Mucosa of stomach (tissue), 1 donor: ENCODE results near the gene UGT1A3.

Experiments used
- H3K27me3 ChIP-seq: one replicate; pipeline ENCODE4 v1.7.0; 2013; ENCODE audit warnings: mild to moderate bottlenecking, low read length; ENCODE audit not compliant: control insufficient read depth, insufficient read depth
- H3K36me3 ChIP-seq: one replicate; pipeline ENCODE4 v1.7.0; 2013; ENCODE audit warnings: low read length; ENCODE audit not compliant: control insufficient read depth, insufficient read depth
- H3K4me1 ChIP-seq: one replicate; pipeline ENCODE4 v1.7.0; 2013; ENCODE audit warnings: mild to moderate bottlenecking, low read length; ENCODE audit not compliant: control insufficient read depth, insufficient read depth
- H3K4me3 ChIP-seq: one replicate; pipeline ENCODE4 v1.7.0; 2013; ENCODE audit warnings: low read length
- H3K9ac ChIP-seq: one replicate; pipeline ENCODE4 v1.7.0; 2013; ENCODE audit warnings: mild to moderate bottlenecking, low read length, moderate library complexity
- H3K9me3 ChIP-seq: one replicate; pipeline ENCODE4 v1.7.0; 2013; ENCODE audit warnings: mild to moderate bottlenecking, low read length, moderate library complexity; ENCODE audit not compliant: control insufficient read depth
- donor health status: Pancreatic carcinoma.

Gene UGT1A3

DNA sequence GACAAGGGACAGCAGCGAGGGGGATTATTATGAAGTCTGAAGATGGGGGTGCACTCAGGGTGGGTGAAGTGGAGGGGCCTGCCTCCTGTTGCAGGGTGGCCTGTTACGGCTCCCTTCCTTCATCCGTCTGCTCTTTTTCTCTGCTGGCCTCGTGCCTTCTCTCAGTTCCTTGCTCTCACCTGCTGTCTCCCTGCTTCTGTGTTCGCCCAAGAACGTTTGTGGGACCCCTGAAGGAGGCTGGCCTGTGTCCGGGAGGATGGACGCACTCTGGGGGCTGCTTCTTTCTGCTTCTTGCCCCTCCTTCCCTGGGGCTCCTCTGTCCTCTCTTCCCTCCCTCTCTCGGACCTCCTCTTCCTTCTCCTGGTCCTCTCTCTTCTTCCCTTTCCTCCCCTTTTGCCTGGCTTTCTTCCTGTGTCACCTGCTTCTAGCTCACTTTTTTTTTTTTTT lies 63.1 kb downstream of the UGT1A3 start:
- H3K9ac ChIP-seq = no peak overlapping the region
- no peaks in the 10 kb centered on the region for H3K27me3 ChIP-seq
- no peaks in the 10 kb centered on the region for H3K9me3 ChIP-seq
- no peaks in the 10 kb centered on the region for H3K4me1 ChIP-seq
- H3K36me3 ChIP-seq = no peaks in the 10 kb centered on the region
- no peak overlapping the region for H3K4me3 ChIP-seq

- H3K9me3 ChIP-seq = no peaks in the 10 kb centered on the region
- H3K9ac ChIP-seq = no peak overlapping the region
- H3K4me1 ChIP-seq = no peaks in the 10 kb centered on the region
- no peaks in the 10 kb centered on the region for H3K27me3 ChIP-seq
- no peaks in the 10 kb centered on the region for H3K36me3 ChIP-seq
- no peak overlapping the region for H3K4me3 ChIP-seq
These were observed 63.9 kb downstream of the UGT1A3 start for GRCh38 chr2:233792720-233793119.

DNA sequence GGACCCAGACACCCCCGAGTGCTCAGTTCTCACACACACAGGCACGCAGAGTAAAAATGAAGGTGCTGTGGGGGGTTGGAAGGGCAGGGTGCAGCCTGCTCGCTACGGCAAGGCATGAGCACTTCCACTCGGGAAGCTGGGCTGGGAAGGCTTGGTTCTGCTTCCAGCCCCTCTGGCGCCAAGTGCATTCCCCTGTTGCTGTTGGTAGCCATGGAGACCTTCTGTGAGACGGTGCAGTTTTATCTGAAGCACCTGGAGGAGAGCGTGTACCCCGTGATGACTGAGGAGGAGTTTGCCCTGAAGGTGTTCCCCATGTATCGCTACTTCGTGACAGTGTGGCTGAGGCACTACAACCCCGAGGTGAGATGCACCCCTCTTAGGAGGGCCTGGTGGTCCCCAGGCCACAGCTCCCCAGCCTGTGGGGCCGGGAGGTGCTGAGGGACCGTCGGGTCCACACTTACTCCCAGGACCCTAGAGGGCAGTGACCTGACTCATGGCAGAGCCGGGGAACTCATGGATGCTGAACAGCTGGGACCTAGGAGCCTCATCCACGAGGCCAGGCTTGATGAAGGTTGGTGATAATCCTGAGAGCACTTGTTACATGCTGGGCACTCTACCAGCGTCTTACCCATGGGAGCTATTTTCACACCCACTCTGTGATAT lies 64.8 kb downstream of the UGT1A3 start:
- Histone ChIP-seq H3K9ac (no peak overlapping the region), H3K27me3 (no peaks in the 10 kb centered on the region), H3K4me1 (no peaks in the 10 kb centered on the region), H3K4me3 (no peak overlapping the region), H3K36me3 (no peaks in the 10 kb centered on the region), H3K9me3 (no peaks in the 10 kb centered on the region)

GRCh38 chr2:233794128-233794658 lies 65.4 kb downstream of the UGT1A3 start:
- no peaks in the 10 kb centered on the region for H3K9me3 ChIP-seq
- no peaks in the 10 kb centered on the region for H3K27me3 ChIP-seq
- no peak overlapping the region for H3K9ac ChIP-seq

DNA sequence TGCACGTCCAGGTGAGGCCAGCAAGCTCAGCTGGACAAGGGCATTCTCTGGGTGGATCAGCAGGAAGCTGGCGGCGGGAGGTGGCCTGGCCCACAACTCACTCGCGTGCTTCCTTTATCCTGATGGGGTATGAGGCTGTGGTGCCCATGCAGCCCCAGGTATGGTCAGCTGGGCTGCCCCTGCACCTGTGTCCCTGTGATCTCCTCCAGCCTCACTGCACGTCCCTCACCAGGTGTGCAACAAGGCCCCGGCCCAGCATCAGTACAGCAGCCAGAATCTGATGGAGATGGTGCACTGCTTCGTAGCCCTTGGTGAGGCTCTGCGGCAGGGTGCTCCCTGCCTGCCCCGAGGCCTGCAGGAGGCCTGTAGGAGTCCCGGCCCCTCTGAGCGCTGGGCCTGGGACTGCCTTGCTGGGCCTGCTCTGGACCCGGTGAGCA lies 66.9 kb downstream of the UGT1A3 start:
- H3K27me3 ChIP-seq = no peaks in the 10 kb centered on the region

More at GRCh38 chr2:233794128-233794658, 65.4 kb downstream of the UGT1A3 start:
- Histone ChIP-seq H3K4me1 (no peaks in the 10 kb centered on the region), H3K4me3 (no peak overlapping the region), H3K36me3 (no peaks in the 10 kb centered on the region)

DNA sequence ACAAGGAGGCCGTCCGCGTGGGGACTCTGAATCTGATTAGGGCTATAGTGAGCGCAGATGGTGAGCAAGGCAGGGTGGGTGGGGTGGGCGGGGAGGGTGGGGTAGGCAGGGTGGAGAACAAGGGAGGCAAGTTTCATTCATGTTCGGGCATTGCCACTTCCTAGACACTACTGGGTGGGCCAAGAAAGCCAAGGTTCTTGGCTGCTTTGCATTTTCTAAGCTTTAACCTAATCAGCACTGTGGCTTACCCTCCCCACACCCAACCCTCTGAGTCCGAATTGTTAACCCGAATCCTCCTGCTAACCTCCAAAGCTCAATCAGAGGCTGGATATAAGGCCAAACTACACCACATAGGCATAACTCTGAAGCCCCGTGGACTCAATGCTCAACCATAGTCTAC lies 67.4 kb downstream of the UGT1A3 start:
- H3K9me3 ChIP-seq = no peaks in the 10 kb centered on the region
- H3K4me1 ChIP-seq = no peaks in the 10 kb centered on the region
- H3K4me3 ChIP-seq = no peak overlapping the region
- H3K9ac ChIP-seq = no peak overlapping the region
- no peaks in the 10 kb centered on the region for H3K36me3 ChIP-seq
- H3K27me3 ChIP-seq = no peaks in the 10 kb centered on the region

More for the DNA sequence above, 66.9 kb downstream of the UGT1A3 start:
- no peaks in the 10 kb centered on the region for H3K4me1 ChIP-seq
- H3K36me3 ChIP-seq = no peaks in the 10 kb centered on the region
- no peaks in the 10 kb centered on the region for H3K9me3 ChIP-seq
- no peak overlapping the region for H3K9ac ChIP-seq
- H3K4me3 ChIP-seq = no peak overlapping the region

DNA sequence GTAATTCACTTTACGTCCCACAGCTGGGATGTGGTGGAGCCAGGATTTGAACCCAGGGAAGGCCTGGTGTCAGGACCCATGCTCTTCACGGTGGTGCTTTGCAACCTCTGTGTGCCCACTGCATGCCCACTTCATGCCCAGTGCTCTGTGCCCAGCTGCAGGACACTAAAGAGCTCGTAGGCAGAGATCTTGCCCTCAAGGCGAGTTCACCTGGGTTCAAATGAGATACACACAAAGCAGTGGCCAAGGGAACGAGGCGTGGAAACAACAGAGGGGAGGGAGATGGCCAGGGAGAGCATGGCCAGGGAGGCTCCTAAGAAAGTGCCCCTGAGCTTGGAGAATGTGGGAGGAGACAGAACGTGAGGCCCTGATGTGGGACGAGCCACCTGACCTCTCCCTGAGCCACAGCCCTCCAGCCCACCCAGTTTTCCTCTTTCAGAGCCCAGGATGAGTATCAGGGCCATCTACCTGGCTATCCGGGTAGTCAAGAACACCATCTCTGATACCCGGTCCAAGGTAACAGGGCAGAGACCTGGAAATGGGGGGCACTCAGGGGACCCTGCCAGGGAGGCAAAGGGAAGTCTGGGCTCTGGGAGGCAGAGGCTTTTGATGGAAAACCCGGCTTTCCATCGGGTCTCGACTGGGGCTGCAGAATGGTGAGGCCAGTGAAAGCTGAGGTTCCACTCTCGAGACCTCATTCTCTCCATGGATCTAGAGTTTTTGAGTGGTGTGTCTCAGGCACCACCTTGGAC lies 69.7 kb downstream of the UGT1A3 start:
- no peak overlapping the region for H3K9ac ChIP-seq
- no peaks in the 10 kb centered on the region for H3K9me3 ChIP-seq
- H3K36me3 ChIP-seq = no peaks in the 10 kb centered on the region
- no peaks in the 10 kb centered on the region for H3K27me3 ChIP-seq
- H3K4me3 ChIP-seq = no peak overlapping the region
- H3K4me1 ChIP-seq = no peaks in the 10 kb centered on the region

GRCh38 chr2:233799087-233799665 lies 70.3 kb downstream of the UGT1A3 start:
- no peaks in the 10 kb centered on the region for H3K9me3 ChIP-seq
- no peaks in the 10 kb centered on the region for H3K27me3 ChIP-seq
- H3K9ac ChIP-seq = no peak overlapping the region
- H3K4me3 ChIP-seq = no peak overlapping the region
- H3K4me1 ChIP-seq = no peaks in the 10 kb centered on the region
- no peaks in the 10 kb centered on the region for H3K36me3 ChIP-seq

DNA sequence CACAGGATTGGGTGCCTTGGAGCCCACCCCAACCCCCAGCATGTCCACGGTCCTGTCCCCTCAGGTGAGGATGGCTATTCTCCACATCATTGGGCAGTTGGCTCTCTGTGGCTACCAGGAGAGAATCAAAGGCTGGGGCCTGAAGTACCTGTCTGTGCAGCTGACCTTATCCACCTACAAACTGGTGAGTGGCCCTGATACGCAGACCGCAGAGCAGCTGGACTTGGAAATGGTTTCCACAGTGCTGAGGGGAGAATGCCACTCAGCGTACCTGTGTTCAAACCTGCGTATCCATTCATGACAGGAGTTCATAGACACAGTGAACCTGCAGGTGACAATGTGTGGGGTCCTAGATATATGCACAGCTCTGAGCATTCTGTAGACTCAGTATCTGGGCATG lies 70.9 kb downstream of the UGT1A3 start:
- H3K9me3 ChIP-seq = no peaks in the 10 kb centered on the region
- no peak overlapping the region for H3K9ac ChIP-seq
- H3K36me3 ChIP-seq = no peaks in the 10 kb centered on the region
- no peaks in the 10 kb centered on the region for H3K4me1 ChIP-seq
- no peak overlapping the region for H3K4me3 ChIP-seq
- H3K27me3 ChIP-seq = no peaks in the 10 kb centered on the region

- Histone ChIP-seq H3K4me1 (no peaks in the 10 kb centered on the region), H3K36me3 (no peaks in the 10 kb centered on the region), H3K9ac (no peak overlapping the region), H3K9me3 (no peaks in the 10 kb centered on the region), H3K4me3 (no peak overlapping the region), H3K27me3 (no peaks in the 10 kb centered on the region)
These were observed 71.4 kb downstream of the UGT1A3 start for GRCh38 chr2:233800208-233800607.

DNA sequence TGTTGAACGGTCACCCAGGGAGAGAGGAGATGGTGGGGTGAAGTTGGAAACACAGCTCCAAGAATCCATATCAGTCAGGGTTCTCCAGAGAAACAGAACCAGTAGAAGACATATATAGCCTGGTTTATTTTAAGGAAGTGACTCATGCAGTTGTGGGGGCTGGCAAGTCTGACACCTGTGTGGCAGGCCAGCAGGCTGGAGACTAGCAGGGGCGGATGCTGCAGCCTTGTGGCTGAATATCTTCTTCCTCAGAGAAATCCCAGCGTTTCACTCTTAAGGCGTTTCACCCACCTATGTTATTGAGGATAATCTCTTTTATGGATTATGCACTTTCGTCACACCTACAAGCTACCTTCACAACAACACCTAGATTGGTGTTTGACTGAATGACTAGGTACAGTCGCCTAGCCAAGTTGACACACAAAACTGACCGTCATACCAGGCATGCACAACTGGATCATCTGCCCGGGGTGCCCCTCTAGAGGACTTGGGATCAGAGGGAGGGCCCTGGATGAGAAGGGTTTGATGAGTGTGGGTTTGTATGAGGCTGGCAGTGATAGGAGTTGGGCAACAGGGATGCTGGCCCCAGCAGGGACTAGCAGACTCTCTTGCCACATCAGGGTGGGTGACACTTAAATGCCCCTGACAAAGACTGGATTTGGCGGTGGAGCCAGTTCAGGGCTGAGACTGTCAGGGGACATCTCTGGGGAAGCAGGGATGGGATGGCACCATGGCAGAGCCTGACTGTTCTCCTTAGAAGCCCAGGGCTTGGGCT lies 72.7 kb downstream of the UGT1A3 start:
- Histone ChIP-seq H3K9me3 (no peaks in the 10 kb centered on the region), H3K4me1 (no peaks in the 10 kb centered on the region), H3K36me3 (no peaks in the 10 kb centered on the region), H3K4me3 (no peak overlapping the region), H3K27me3 (no peaks in the 10 kb centered on the region), H3K9ac (no peak overlapping the region)
